Keratinocyte (primary cell): ENCODE data around the gene ATL1. TPM values are rescaled to one million over a fixed set of nuclear protein-coding genes. Genes with fewer than 3 reads are reported as not detected.

Experiments
- DNase-seq: peaks from one replicate; pipeline ENCODE4 v3.0.0-alpha.2; 2011; ENCODE audit warnings: low read depth, missing footprints, low spot score
- FAIRE-seq: peaks from 2 replicates; lab custom pipeline; 2011; peaks lifted over from hg19 to GRCh38; lab: Jason Lieb, UNC
- H2AFZ ChIP-seq: 2 replicates; pipeline ENCODE4 v1.6.0; 2012; ENCODE audit warnings: low read length, control low read depth, inconsistent platforms; ENCODE audit not compliant: control insufficient read depth
- H3K27ac ChIP-seq: 2 replicates; pipeline ENCODE4 v1.5.1; 2011; ENCODE audit warnings: low read length; ENCODE audit not compliant: control insufficient read depth, insufficient read depth
- H3K27me3 ChIP-seq: 3 replicates; pipeline ENCODE4 v1.6.0; 2011; ENCODE audit warnings: low read length; ENCODE audit not compliant: control insufficient read depth, insufficient read depth; ENCODE audit errors: extremely low read depth
- H3K36me3 ChIP-seq, 2 experiments: 2 replicates in 1 of 2; 3 replicates in 1 of 2; pipeline ENCODE4 v1.5.1; 2011; ENCODE audit warnings: low read length in 2 of 2, mild to moderate bottlenecking in 1 of 2; ENCODE audit not compliant: control insufficient read depth in 2 of 2, insufficient read depth in 2 of 2; ENCODE audit errors: extremely low read depth in 1 of 2
- H3K4me1 ChIP-seq: 3 replicates; pipeline ENCODE4 v1.5.1; 2011; ENCODE audit warnings: low read length; ENCODE audit not compliant: control insufficient read depth, insufficient read depth; ENCODE audit errors: extremely low read depth
- H3K4me2 ChIP-seq: 3 replicates; pipeline ENCODE4 v1.6.0; 2011; ENCODE audit warnings: low read depth, low read length; ENCODE audit not compliant: control insufficient read depth, insufficient read depth; ENCODE audit errors: extremely low read depth
- H3K4me3 ChIP-seq, 3 experiments: fragments of 200-600 bp in 1 of 3; sonication (generic) in 1 of 3; 2 replicates in 2 of 3; 3 replicates in 1 of 3; pipeline ENCODE4 v1.5.1; 2011 to 2016; ENCODE audit warnings: low read length in 3 of 3, mild to moderate bottlenecking in 3 of 3, control low read depth in 2 of 3, inconsistent platforms in 1 of 3, low read depth in 1 of 3, mixed read lengths in 1 of 3, mixed run types in 1 of 3, moderate library complexity in 1 of 3; ENCODE audit not compliant: control insufficient read depth in 2 of 3, insufficient read depth in 2 of 3; ENCODE audit errors: extremely low read depth in 1 of 3
- H3K79me2 ChIP-seq: 2 replicates; pipeline ENCODE4 v1.6.0; 2012; ENCODE audit warnings: low read length; ENCODE audit not compliant: control insufficient read depth, insufficient read depth
- H3K9ac ChIP-seq: 3 replicates; pipeline ENCODE4 v1.6.0; 2011; ENCODE audit warnings: low read length; ENCODE audit not compliant: control insufficient read depth, insufficient read depth; ENCODE audit errors: extremely low read depth
- H3K9me1 ChIP-seq: 3 replicates; pipeline ENCODE4 v1.6.0; 2011; ENCODE audit warnings: low read length; ENCODE audit not compliant: control insufficient read depth, insufficient read depth; ENCODE audit errors: extremely low read depth
- H3K9me3 ChIP-seq: 2 replicates; pipeline ENCODE4 v1.5.1; 2012; ENCODE audit warnings: low read depth, low read length; ENCODE audit not compliant: control insufficient read depth
- H4K20me1 ChIP-seq: 3 replicates; pipeline ENCODE4 v1.6.0; 2011; ENCODE audit warnings: low read length; ENCODE audit not compliant: control insufficient read depth, insufficient read depth; ENCODE audit errors: extremely low read depth
- CTCF ChIP-seq, 3 experiments: IDR thresholded peaks in 1 of 3; conservative IDR thresholded peaks in 1 of 3; optimal IDR thresholded peaks in 1 of 3; 2 replicates in 2 of 3; 3 replicates in 1 of 3; pipeline versions ENCODE3 to v1.5.1; 2011; ENCODE audit warnings: low read length in 3 of 3, mild to moderate bottlenecking in 3 of 3, moderate library complexity in 2 of 3, control low read depth in 1 of 3, inconsistent platforms in 1 of 3; ENCODE audit not compliant: insufficient read depth in 2 of 3; ENCODE audit errors: extremely low read depth in 1 of 3
- EZH2 ChIP-seq: IDR thresholded peaks from one replicate; pipeline ENCODE4 v1.6.1; 2012; ENCODE audit warnings: inconsistent platforms, mild to moderate bottlenecking, low read length, moderate library complexity
- dilution Hi-C: fragments of 300-500 bp; cut with MboI; formaldehyde crosslinking; loops from one replicate; pipeline ENCODE4 v1.7.0; 2020; ENCODE audit warnings: low sequenced_read_pairs; ENCODE audit not compliant: extremely low pct_ligation_motif_present
- polyA plus RNA-seq, 5 experiments: library from polyadenylated mRNA; depleted of rRNA in 3 of 5; stranded (reverse) in 3 of 5; stranded (forward) in 1 of 5; unstranded in 1 of 5; fragments of >200 nt; gene quantifications; 1 replicate in 1 of 5; 2 replicates in 3 of 5; 3 replicates in 1 of 5; pipeline versions ENCODE4 v1.2.1 to v1.2.3, GENCODE V29; 2011 to 2012; ENCODE audit warnings: missing spikeins in 2 of 5, low read depth in 1 of 5, low replicate concordance in 1 of 5

ATL1 gene
- polyA plus RNA-seq, 1 donor (not counting 4 experiments of a cell fraction or from before 2014, with no cell fraction given) = 3.6 TPM

DNA sequence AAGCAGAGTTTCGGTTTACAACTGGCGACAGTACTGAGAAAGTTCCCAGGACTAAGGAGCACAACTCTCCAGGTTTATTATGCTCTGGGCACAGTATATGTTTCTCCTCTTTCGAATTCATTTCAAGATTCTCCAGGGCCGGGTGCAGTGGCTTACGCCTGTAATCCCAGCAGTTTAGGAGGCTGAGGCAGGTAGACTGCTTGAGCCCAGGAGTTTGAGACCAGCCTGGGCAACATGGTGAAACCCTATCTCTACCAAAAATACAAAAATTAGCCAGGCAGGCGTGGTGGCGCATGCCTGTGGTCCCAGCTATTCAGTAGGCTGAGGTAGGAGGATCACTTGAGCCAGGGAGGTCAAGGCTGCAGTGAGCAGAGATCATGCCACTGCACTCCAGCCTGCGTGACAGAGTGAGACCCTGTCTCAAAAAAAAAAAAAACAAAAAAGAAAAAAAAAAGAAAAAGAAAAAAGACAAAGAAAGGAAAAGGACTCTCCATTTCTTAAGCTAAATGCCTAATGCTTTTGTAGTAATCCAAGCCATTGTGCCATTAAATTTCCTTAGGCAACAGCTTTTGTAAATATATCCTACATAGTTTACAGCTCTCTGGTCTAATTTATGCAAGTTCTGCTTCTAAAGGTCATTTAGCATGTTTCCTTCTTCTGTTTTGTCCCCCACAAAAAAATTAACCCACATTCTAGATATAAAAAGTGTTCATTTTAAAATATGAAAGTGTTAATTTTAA is 34.8 kb downstream of the ATL1 start:
- Histone ChIP-seq H3K79me2 (no peaks in the 10 kb centered on the region), H3K36me3 (no peaks in the 10 kb centered on the region), H3K27ac (no peak overlapping the region), H3K4me3 (no peak overlapping the region), H3K9ac (no peak overlapping the region), H3K4me2 (no peak overlapping the region), H4K20me1 (no peaks in the 10 kb centered on the region), H3K9me3 (no peaks in the 10 kb centered on the region), H3K9me1 (no peaks in the 10 kb centered on the region), H3K4me1 (peaks cover 1% of the 10 kb centered on the region), H3K27me3 (no peaks in the 10 kb centered on the region), H2AFZ (no peak overlapping the region)
- dilution Hi-C loops = no loop called here
- FAIRE-seq = no peak
- no peak for DNase-seq
- TF ChIP-seq CTCF (optimal IDR thresholded peaks at IDR 0.05 in 1 of 3, IDR thresholded peaks at IDR 0.05 in 1 of 3, conservative IDR thresholded peaks at IDR 0.05 in 1 of 3; ENCODE audit: extremely low read depth in 1 of 3, insufficient read depth in 2 of 3, low read length in 3 of 3) (no peak), EZH2 (no peak)

GRCh38 chr14:50598765-50599164 is 38.8 kb downstream of the ATL1 start:
- H3K9me1 ChIP-seq = no peaks in the 10 kb centered on the region
- dilution Hi-C loops = no loop called here
- H4K20me1 ChIP-seq = no peaks in the 10 kb centered on the region
- peaks cover 26% of the 10 kb centered on the region for H3K4me1 ChIP-seq
- no peaks in the 10 kb centered on the region for H3K79me2 ChIP-seq
- TF ChIP-seq CTCF (optimal IDR thresholded peaks at IDR 0.05 in 1 of 3, IDR thresholded peaks at IDR 0.05 in 1 of 3, conservative IDR thresholded peaks at IDR 0.05 in 1 of 3; ENCODE audit: extremely low read depth in 1 of 3, insufficient read depth in 2 of 3, low read length in 3 of 3) = no peak
- TF ChIP-seq EZH2 = no peak
- no peak overlapping the region for H3K4me2 ChIP-seq
- DNase-seq (no peak), FAIRE-seq (no peak)
- H3K4me3 ChIP-seq = no peak overlapping the region
- no peak overlapping the region for H3K27ac ChIP-seq
- no peaks in the 10 kb centered on the region for H3K27me3 ChIP-seq
- H2AFZ ChIP-seq = no peak overlapping the region
- no peak overlapping the region for H3K9ac ChIP-seq
- H3K9me3 ChIP-seq = no peaks in the 10 kb centered on the region
- no peaks in the 10 kb centered on the region for H3K36me3 ChIP-seq
